Mesothelial cell of epicardium (in vitro differentiated cells): ENCODE measurements around the gene IL5. TPM values are rescaled to one million over a fixed set of nuclear protein-coding genes. Genes with fewer than 3 reads are reported as not detected.

Experiments used
- DNase-seq, 2 experiments: peaks; one replicate each; pipeline ENCODE4 v3.0.0; 2021; ENCODE audit warnings: low spot score in 2 of 2; ENCODE audit not compliant: unreplicated experiment in 2 of 2
- H3K27ac Mint-ChIP-seq: 2 replicates; pipeline ENCODE4 v1.8.0; 2021; ENCODE audit warnings: mixed read lengths
- H3K27me3 Mint-ChIP-seq: 2 replicates; pipeline ENCODE4 v1.8.0; 2021; ENCODE audit warnings: low read depth, mixed read lengths
- H3K36me3 Mint-ChIP-seq: 2 replicates; pipeline ENCODE4 v1.8.0; 2021; ENCODE audit warnings: mixed read lengths
- H3K4me1 Mint-ChIP-seq: 2 replicates; pipeline ENCODE4 v1.8.0; 2021; ENCODE audit warnings: mixed read lengths
- H3K4me3 Mint-ChIP-seq: 2 replicates; pipeline ENCODE4 v1.8.0; 2021; ENCODE audit warnings: mild to moderate bottlenecking, moderate library complexity, mixed read lengths
- H3K9me3 Mint-ChIP-seq: 2 replicates; pipeline ENCODE4 v1.8.0; 2021; ENCODE audit warnings: mixed read lengths
- total RNA-seq: library from RNA; stranded (reverse); gene quantifications from 3 replicates; pipeline ENCODE4 v1.2.1, GENCODE V29; 2021
- TF ChIP-seq, protein P1 (sequence below): fragments of 200-600 bp; sonication (generic); IDR thresholded peaks from one replicate; pipeline ENCODE4 v1.5.0; 2021; ENCODE audit warnings: antibody characterized with exemption; ENCODE audit not compliant: unreplicated experiment

Gene IL5
- total RNA-seq, 1 donor from 2014 or later, result not detected

GRCh38 chr5:132498152-132498551 lies 45.2 kb downstream of the IL5 start:
- no peak for DNase-seq
- no peaks in the 10 kb centered on the region for H3K27me3 Mint-ChIP-seq
- TF ChIP-seq, protein P1, sequence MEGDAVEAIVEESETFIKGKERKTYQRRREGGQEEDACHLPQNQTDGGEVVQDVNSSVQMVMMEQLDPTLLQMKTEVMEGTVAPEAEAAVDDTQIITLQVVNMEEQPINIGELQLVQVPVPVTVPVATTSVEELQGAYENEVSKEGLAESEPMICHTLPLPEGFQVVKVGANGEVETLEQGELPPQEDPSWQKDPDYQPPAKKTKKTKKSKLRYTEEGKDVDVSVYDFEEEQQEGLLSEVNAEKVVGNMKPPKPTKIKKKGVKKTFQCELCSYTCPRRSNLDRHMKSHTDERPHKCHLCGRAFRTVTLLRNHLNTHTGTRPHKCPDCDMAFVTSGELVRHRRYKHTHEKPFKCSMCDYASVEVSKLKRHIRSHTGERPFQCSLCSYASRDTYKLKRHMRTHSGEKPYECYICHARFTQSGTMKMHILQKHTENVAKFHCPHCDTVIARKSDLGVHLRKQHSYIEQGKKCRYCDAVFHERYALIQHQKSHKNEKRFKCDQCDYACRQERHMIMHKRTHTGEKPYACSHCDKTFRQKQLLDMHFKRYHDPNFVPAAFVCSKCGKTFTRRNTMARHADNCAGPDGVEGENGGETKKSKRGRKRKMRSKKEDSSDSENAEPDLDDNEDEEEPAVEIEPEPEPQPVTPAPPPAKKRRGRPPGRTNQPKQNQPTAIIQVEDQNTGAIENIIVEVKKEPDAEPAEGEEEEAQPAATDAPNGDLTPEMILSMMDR, result no peak
- peak overlapping the region; percentile 32 for H3K27ac Mint-ChIP-seq
- no peak overlapping the region for H3K4me3 Mint-ChIP-seq
- no peaks in the 10 kb centered on the region for H3K9me3 Mint-ChIP-seq
- H3K36me3 Mint-ChIP-seq, result no peaks in the 10 kb centered on the region
- H3K4me1 Mint-ChIP-seq, result peaks cover 22% of the 10 kb centered on the region

DNA sequence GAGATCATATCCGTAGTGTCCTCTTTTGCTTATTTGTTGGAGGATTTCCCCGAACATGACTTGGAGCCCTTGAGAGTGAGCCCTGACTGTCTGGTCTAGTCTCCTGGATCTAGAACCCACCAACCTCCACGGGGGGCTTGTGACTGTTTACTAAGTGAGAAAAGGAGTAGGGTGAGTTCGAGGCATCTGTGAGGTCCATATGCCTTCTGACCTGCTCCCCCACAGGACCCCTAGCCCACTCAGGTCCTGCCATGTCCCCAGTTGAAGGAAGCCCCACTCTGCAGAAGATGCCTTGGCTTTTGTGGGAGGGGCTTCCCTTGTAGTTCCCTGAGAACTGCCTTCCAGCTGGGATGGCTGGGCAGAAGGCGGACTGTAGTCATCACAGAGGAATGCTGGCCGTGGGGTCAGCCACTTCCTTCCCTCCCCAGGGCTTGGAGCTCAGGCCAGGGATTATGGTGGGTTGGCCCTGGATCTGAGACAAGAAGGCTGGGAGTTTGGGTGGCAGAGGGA lies 45.8 kb downstream of the IL5 start:
- Mint-ChIP-seq H3K27me3 (no peaks in the 10 kb centered on the region), H3K4me1 (peaks cover 22% of the 10 kb centered on the region), H3K4me3 (peak overlapping the region; percentile 83), H3K36me3 (no peaks in the 10 kb centered on the region), H3K9me3 (no peaks in the 10 kb centered on the region), H3K27ac (peak overlapping the region; percentile 94)
- TF ChIP-seq, protein P1, result no peak
- no peak for DNase-seq

- Mint-ChIP-seq H3K27ac (peak overlapping the region; percentile 96), H3K4me3 (peak overlapping the region; percentile 83), H3K4me1 (peaks cover 22% of the 10 kb centered on the region), H3K9me3 (no peaks in the 10 kb centered on the region), H3K27me3 (no peaks in the 10 kb centered on the region), H3K36me3 (no peaks in the 10 kb centered on the region)
- DNase-seq, result peak; percentile 57 to 80
- TF ChIP-seq, protein P1, result no peak
Measured at GRCh38 chr5:132496631-132497487, 46.5 kb downstream of the IL5 start.

GRCh38 chr5:132496191-132496630 lies 47.1 kb downstream of the IL5 start:
- Mint-ChIP-seq H3K4me1 (peaks cover 24% of the 10 kb centered on the region), H3K36me3 (no peaks in the 10 kb centered on the region), H3K27me3 (no peaks in the 10 kb centered on the region), H3K27ac (peak overlapping the region; percentile 96), H3K9me3 (no peaks in the 10 kb centered on the region), H3K4me3 (peak overlapping the region; percentile 83)
- peak in 1 of 2 experiments; percentile 70 for DNase-seq
- TF ChIP-seq, protein P1, result no peak

GRCh38 chr5:132495667-132496190 lies 47.6 kb downstream of the IL5 start:
- H3K9me3 Mint-ChIP-seq, result no peaks in the 10 kb centered on the region
- H3K36me3 Mint-ChIP-seq, result no peaks in the 10 kb centered on the region
- TF ChIP-seq, protein P1, result no peak
- H3K27ac Mint-ChIP-seq, result peak overlapping the region; percentile 96
- no peaks in the 10 kb centered on the region for H3K27me3 Mint-ChIP-seq
- H3K4me3 Mint-ChIP-seq, result peak overlapping the region; percentile 83
- peaks cover 26% of the 10 kb centered on the region for H3K4me1 Mint-ChIP-seq
- peak; percentile 53 to 78 for DNase-seq
